Neural progenitor cell (in vitro differentiated cells): ENCODE measurements around the gene CTTN.

ENCODE experiments used
- CTCF ChIP-seq: fragments of 200-600 bp; sonication (generic); IDR thresholded peaks from 2 replicates; pipeline ENCODE4 v1.5.1; 2017; ENCODE audit warnings: antibody characterized with exemption, mild to moderate bottlenecking
- EZH2phosphoT487 ChIP-seq: fragments of 200-600 bp; sonication (generic); IDR thresholded peaks from 2 replicates; pipeline ENCODE4 v1.6.1; 2017; ENCODE audit warnings: antibody characterized with exemption

- TF ChIP-seq CTCF (no peak), EZH2phosphoT487 (no peak)
Measured at GRCh38 chr11:70427436-70427835, 29.1 kb downstream of the CTTN start.
